GM23338 (cell line): ENCODE data around the gene PKP2. TPM values are rescaled to one million over a fixed set of nuclear protein-coding genes. Genes with fewer than 3 reads are reported as not detected.

Experiments
- ATAC-seq: fragments of 200-7000 bp; cut with Tn5 transposase; 3 replicates; pipeline ENCODE4 v1.9.1; 2020
- DNase-seq: peaks from one replicate; pipeline ENCODE4 v3.0.0-alpha.2; 2015; ENCODE audit warnings: low spot score
- H2AFZ ChIP-seq: fragments of 200-600 bp; sonication (generic); 2 replicates; pipeline ENCODE4 v1.8.0; 2016; ENCODE audit warnings: antibody characterized with exemption, mild to moderate bottlenecking, moderate library complexity
- H3F3A ChIP-seq: fragments of 200-600 bp; sonication (generic); replicated peaks from 2 replicates; pipeline ENCODE4 v1.8.0; 2017; ENCODE audit warnings: antibody characterized with exemption, mixed run types, low read depth
- H3K27ac ChIP-seq: fragments of 200-600 bp; sonication (generic); 2 replicates; pipeline ENCODE4 v1.6.1; 2016; ENCODE audit warnings: low read depth
- H3K27me3 ChIP-seq: fragments of 200-600 bp; sonication (generic); 2 replicates; pipeline ENCODE4 v1.8.0; 2016; ENCODE audit warnings: mild to moderate bottlenecking, mixed run types, moderate library complexity; ENCODE audit not compliant: insufficient read depth
- H3K36me3 ChIP-seq: fragments of 200-600 bp; sonication (generic); 2 replicates; pipeline ENCODE4 v1.8.0; 2016; ENCODE audit warnings: mild to moderate bottlenecking; ENCODE audit not compliant: insufficient read depth
- H3K4me1 ChIP-seq: fragments of 200-600 bp; sonication (generic); 2 replicates; pipeline ENCODE4 v1.8.0; 2016; ENCODE audit warnings: mild to moderate bottlenecking, moderate library complexity; ENCODE audit not compliant: insufficient read depth
- H3K4me2 ChIP-seq: fragments of 200-600 bp; sonication (generic); 2 replicates; pipeline ENCODE4 v1.7.1; 2017; ENCODE audit warnings: mixed run types
- H3K4me3 ChIP-seq: fragments of 200-600 bp; sonication (generic); 2 replicates; pipeline ENCODE4 v1.6.1; 2016; ENCODE audit warnings: mixed run types
- H3K79me2 ChIP-seq: fragments of 200-600 bp; sonication (generic); replicated peaks from 2 replicates; pipeline ENCODE4 v1.8.0; 2017; ENCODE audit warnings: mild to moderate bottlenecking; ENCODE audit not compliant: insufficient read depth
- H3K9me2 ChIP-seq: fragments of 200-600 bp; sonication (generic); 2 replicates; pipeline ENCODE4 v1.8.0; 2017; ENCODE audit not compliant: insufficient read depth
- H4K20me1 ChIP-seq: fragments of 200-600 bp; sonication (generic); replicated peaks from 2 replicates; pipeline ENCODE4 v1.8.0; 2017; ENCODE audit warnings: mild to moderate bottlenecking; ENCODE audit not compliant: insufficient read depth
- H3K27ac Mint-ChIP-seq: 2 replicates; pipeline ENCODE4 v1.8.0; 2020; ENCODE audit warnings: inconsistent platforms, mild to moderate bottlenecking, moderate library complexity, mixed read lengths
- H3K27me3 Mint-ChIP-seq: 3 replicates; pipeline ENCODE4 v1.8.0; 2022; ENCODE audit warnings: low read depth, mild to moderate bottlenecking, moderate library complexity, mixed read lengths, inconsistent platforms; ENCODE audit not compliant: insufficient read depth, poor library complexity
- H3K36me3 Mint-ChIP-seq: 3 replicates; pipeline ENCODE4 v1.8.0; 2021; ENCODE audit warnings: low read depth, mild to moderate bottlenecking, inconsistent platforms, moderate library complexity, mixed read lengths
- H3K4me1 Mint-ChIP-seq: 3 replicates; pipeline ENCODE4 v1.8.0; 2020; ENCODE audit warnings: mild to moderate bottlenecking, inconsistent platforms, mixed read lengths
- H3K4me3 Mint-ChIP-seq: 3 replicates; pipeline ENCODE4 v1.8.0; 2021; ENCODE audit warnings: moderate library complexity, mild to moderate bottlenecking, inconsistent platforms, mixed read lengths
- H3K9me3 Mint-ChIP-seq: 3 replicates; pipeline ENCODE4 v1.8.0; 2020; ENCODE audit warnings: moderate library complexity, mild to moderate bottlenecking, inconsistent platforms, mixed read lengths
- CREB1 ChIP-seq: fragments of 250-450 bp; sonication (Bioruptor Pico); IDR thresholded peaks from 2 replicates; pipeline ENCODE4 v1.5.0; 2020; ENCODE audit warnings: low read depth, mild to moderate bottlenecking, moderate library complexity
- POLR2AphosphoS5 ChIP-seq: IDR thresholded peaks from 2 replicates; pipeline ENCODE4 v1.6.1; 2016; ENCODE audit warnings: antibody characterized with exemption, low read depth
- ZNF114 ChIP-seq: fragments of 250-450 bp; sonication (Bioruptor Pico); IDR thresholded peaks from 2 replicates; pipeline ENCODE4 v1.5.0; 2020; ENCODE audit warnings: mild to moderate bottlenecking, moderate library complexity
- polyA plus RNA-seq: library from polyadenylated mRNA; unstranded; fragments of >200 nt; fragmentation: Nextera tagmentation; extraction: Ambion mirVana; gene quantifications from 2 replicates; pipeline ENCODE4 v1.2.1, GENCODE V29; 2016
- total RNA-seq: library from RNA; depleted of rRNA; stranded (reverse); fragments of >200 nt; shearing (Covaris generic); gene quantifications from 2 replicates; pipeline ENCODE4 v1.2.3, GENCODE V29; 2014
- TF ChIP-seq, protein P1 (sequence below): IDR thresholded peaks from 2 replicates; pipeline ENCODE4 v1.6.1; 2016; ENCODE audit warnings: antibody characterized with exemption
- TF ChIP-seq, protein P2 (sequence below): fragments of 250-450 bp; sonication (Bioruptor Pico); IDR thresholded peaks from 2 replicates; pipeline ENCODE4 v1.5.0; 2020; ENCODE audit warnings: mild to moderate bottlenecking, moderate library complexity
- TF ChIP-seq, protein P3 (sequence below), 2 experiments: fragments of 200-600 bp in 1 of 2; sonication (generic) in 1 of 2; conservative IDR thresholded peaks; 2 replicates each; pipeline versions ENCODE4 v1.5.1 to v1.6.1; 2016 to 2017; ENCODE audit warnings: antibody characterized with exemption in 2 of 2, low read depth in 2 of 2, mild to moderate bottlenecking in 2 of 2, moderate library complexity in 1 of 2

Gene PKP2
- total and polyA plus RNA-seq, 2 experiments from 2014 or later, result 24.6 to 47.6 TPM

DNA sequence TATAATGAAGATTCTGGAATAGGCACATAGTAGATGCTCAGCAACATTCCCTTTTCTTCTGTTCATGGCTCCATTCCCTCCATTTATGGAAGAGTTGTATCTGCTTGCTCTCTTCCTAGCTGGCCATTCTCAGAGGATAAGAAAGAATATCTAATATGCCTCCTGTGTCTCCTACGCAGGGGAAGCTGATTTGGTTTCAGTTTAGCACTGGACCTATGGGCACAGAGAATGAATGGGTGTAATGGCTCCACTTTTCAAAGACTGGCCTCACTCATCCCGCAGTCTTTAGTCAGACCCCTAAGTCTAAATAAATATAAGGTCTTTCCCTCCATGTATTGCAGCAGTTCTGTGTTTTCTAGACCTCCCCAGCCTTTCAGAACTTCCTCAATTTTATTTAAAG, 2.0 kb downstream of the PKP2 start:
- Histone ChIP-seq H2AFZ (no peak overlapping the region), H3K4me2 (peak overlapping the region; percentile 89), H3K9me2 (no peaks in the 10 kb centered on the region), H3K27me3 (no peaks in the 10 kb centered on the region), H4K20me1 (no peaks in the 10 kb centered on the region), H3K27ac (peak overlapping the region; percentile 96; the same call in 1 of the 2 replicates), H3K36me3 (no peaks in the 10 kb centered on the region), H3K4me3 (peak overlapping the region; percentile 76), H3F3A (no peaks in the 10 kb centered on the region), H3K4me1 (peaks cover 41% of the 10 kb centered on the region), H3K79me2 (peaks cover 43% of the 10 kb centered on the region)
- TF ChIP-seq, protein P1, sequence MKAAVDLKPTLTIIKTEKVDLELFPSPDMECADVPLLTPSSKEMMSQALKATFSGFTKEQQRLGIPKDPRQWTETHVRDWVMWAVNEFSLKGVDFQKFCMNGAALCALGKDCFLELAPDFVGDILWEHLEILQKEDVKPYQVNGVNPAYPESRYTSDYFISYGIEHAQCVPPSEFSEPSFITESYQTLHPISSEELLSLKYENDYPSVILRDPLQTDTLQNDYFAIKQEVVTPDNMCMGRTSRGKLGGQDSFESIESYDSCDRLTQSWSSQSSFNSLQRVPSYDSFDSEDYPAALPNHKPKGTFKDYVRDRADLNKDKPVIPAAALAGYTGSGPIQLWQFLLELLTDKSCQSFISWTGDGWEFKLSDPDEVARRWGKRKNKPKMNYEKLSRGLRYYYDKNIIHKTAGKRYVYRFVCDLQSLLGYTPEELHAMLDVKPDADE, result no peak
- TF ChIP-seq POLR2AphosphoS5, result no peak
- TF ChIP-seq, protein P2, sequence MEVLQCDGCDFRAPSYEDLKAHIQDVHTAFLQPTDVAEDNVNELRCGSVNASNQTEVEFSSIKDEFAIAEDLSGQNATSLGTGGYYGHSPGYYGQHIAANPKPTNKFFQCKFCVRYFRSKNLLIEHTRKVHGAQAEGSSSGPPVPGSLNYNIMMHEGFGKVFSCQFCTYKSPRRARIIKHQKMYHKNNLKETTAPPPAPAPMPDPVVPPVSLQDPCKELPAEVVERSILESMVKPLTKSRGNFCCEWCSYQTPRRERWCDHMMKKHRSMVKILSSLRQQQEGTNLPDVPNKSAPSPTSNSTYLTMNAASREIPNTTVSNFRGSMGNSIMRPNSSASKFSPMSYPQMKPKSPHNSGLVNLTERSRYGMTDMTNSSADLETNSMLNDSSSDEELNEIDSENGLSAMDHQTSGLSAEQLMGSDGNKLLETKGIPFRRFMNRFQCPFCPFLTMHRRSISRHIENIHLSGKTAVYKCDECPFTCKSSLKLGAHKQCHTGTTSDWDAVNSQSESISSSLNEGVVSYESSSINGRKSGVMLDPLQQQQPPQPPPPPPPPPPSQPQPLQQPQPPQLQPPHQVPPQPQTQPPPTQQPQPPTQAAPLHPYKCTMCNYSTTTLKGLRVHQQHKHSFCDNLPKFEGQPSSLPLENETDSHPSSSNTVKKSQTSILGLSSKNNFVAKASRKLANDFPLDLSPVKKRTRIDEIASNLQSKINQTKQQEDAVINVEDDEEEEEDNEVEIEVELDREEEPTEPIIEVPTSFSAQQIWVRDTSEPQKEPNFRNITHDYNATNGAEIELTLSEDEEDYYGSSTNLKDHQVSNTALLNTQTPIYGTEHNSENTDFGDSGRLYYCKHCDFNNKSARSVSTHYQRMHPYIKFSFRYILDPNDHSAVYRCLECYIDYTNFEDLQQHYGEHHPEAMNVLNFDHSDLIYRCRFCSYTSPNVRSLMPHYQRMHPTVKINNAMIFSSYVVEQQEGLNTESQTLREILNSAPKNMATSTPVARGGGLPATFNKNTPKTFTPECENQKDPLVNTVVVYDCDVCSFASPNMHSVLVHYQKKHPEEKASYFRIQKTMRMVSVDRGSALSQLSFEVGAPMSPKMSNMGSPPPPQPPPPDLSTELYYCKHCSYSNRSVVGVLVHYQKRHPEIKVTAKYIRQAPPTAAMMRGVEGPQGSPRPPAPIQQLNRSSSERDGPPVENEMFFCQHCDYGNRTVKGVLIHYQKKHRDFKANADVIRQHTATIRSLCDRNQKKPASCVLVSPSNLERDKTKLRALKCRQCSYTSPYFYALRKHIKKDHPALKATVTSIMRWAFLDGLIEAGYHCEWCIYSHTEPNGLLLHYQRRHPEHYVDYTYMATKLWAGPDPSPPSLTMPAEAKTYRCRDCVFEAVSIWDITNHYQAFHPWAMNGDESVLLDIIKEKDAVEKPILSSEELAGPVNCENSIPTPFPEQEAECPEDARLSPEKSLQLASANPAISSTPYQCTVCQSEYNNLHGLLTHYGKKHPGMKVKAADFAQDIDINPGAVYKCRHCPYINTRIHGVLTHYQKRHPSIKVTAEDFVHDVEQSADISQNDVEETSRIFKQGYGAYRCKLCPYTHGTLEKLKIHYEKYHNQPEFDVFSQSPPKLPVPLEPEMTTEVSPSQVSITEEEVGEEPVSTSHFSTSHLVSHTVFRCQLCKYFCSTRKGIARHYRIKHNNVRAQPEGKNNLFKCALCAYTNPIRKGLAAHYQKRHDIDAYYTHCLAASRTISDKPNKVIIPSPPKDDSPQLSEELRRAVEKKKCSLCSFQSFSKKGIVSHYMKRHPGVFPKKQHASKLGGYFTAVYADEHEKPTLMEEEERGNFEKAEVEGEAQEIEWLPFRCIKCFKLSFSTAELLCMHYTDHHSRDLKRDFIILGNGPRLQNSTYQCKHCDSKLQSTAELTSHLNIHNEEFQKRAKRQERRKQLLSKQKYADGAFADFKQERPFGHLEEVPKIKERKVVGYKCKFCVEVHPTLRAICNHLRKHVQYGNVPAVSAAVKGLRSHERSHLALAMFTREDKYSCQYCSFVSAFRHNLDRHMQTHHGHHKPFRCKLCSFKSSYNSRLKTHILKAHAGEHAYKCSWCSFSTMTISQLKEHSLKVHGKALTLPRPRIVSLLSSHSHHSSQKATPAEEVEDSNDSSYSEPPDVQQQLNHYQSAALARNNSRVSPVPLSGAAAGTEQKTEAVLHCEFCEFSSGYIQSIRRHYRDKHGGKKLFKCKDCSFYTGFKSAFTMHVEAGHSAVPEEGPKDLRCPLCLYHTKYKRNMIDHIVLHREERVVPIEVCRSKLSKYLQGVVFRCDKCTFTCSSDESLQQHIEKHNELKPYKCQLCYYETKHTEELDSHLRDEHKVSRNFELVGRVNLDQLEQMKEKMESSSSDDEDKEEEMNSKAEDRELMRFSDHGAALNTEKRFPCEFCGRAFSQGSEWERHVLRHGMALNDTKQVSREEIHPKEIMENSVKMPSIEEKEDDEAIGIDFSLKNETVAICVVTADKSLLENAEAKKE (CRISPR knock-in tag), result no peak
- no peak for TF ChIP-seq ZNF114
- TF ChIP-seq, protein P3, sequence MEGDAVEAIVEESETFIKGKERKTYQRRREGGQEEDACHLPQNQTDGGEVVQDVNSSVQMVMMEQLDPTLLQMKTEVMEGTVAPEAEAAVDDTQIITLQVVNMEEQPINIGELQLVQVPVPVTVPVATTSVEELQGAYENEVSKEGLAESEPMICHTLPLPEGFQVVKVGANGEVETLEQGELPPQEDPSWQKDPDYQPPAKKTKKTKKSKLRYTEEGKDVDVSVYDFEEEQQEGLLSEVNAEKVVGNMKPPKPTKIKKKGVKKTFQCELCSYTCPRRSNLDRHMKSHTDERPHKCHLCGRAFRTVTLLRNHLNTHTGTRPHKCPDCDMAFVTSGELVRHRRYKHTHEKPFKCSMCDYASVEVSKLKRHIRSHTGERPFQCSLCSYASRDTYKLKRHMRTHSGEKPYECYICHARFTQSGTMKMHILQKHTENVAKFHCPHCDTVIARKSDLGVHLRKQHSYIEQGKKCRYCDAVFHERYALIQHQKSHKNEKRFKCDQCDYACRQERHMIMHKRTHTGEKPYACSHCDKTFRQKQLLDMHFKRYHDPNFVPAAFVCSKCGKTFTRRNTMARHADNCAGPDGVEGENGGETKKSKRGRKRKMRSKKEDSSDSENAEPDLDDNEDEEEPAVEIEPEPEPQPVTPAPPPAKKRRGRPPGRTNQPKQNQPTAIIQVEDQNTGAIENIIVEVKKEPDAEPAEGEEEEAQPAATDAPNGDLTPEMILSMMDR (conservative IDR thresholded peaks at IDR 0.05; ENCODE audit: low read depth in 2 of 2), result no peak
- TF ChIP-seq CREB1, result no peak
- no peak for DNase-seq
- Mint-ChIP-seq H3K9me3 (no peaks in the 10 kb centered on the region), H3K4me1 (peaks cover 55% of the 10 kb centered on the region), H3K36me3 (no peaks in the 10 kb centered on the region; the same call in 2 of the 3 replicates), H3K4me3 (peak overlapping the region; percentile 15; the same call in 1 of the 3 replicates), H3K27ac (no peak overlapping the region), H3K27me3 (peaks cover 9% of the 10 kb centered on the region)
- no peak for ATAC-seq
